GM19452 (cell line): ENCODE data around the gene RETREG1.
"Not testable (repeated sequence)": the region's sequence is repeated elsewhere in the genome, so short reads cannot be mapped to it uniquely, and the experiment has no call there.

Experiments
- ATAC-seq: cut with Tn5 transposase; IDR thresholded peaks from one replicate; pipeline ENCODE4 v1.9.1; 2021; ENCODE audit not compliant: unreplicated experiment

Gene RETREG1, protein sequence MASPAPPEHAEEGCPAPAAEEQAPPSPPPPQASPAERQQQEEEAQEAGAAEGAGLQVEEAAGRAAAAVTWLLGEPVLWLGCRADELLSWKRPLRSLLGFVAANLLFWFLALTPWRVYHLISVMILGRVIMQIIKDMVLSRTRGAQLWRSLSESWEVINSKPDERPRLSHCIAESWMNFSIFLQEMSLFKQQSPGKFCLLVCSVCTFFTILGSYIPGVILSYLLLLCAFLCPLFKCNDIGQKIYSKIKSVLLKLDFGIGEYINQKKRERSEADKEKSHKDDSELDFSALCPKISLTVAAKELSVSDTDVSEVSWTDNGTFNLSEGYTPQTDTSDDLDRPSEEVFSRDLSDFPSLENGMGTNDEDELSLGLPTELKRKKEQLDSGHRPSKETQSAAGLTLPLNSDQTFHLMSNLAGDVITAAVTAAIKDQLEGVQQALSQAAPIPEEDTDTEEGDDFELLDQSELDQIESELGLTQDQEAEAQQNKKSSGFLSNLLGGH

DNA sequence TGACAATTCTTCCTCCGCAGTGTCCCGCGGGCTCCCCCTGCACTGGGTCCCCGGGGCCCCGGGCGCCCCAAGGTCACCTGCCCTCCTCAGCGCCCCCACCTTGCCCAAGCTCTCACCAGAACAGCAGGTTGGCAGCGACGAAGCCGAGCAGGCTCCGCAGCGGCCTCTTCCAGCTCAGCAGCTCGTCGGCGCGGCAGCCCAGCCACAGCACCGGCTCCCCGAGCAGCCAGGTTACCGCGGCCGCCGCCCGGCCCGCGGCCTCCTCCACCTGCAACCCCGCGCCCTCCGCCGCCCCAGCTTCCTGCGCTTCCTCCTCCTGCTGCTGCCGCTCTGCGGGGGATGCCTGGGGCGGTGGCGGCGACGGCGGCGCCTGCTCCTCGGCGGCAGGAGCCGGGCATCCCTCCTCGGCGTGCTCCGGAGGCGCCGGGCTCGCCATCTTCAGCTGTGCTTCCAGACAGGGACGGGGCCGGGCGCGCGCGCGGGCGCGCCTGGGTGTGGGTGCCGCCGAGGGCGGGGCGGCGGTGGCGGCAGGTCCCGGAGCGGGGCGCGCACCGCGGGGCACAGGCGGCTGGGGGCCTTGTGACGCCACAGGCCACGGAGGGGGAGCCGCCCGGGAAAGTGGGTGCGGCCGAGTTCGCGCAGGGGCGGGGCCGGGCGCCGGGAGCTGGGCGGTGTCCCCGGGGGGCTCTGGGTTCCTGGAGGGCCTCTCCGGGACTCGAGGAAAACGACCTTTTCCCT is at the start of gene RETREG1:
TSS of gene RETREG1 (minus strand) at position 462 of the 738 bp plus-strand sequence. CDS start at position 436, 26 bp downstream.
- peak; percentile 57 for ATAC-seq

DNA sequence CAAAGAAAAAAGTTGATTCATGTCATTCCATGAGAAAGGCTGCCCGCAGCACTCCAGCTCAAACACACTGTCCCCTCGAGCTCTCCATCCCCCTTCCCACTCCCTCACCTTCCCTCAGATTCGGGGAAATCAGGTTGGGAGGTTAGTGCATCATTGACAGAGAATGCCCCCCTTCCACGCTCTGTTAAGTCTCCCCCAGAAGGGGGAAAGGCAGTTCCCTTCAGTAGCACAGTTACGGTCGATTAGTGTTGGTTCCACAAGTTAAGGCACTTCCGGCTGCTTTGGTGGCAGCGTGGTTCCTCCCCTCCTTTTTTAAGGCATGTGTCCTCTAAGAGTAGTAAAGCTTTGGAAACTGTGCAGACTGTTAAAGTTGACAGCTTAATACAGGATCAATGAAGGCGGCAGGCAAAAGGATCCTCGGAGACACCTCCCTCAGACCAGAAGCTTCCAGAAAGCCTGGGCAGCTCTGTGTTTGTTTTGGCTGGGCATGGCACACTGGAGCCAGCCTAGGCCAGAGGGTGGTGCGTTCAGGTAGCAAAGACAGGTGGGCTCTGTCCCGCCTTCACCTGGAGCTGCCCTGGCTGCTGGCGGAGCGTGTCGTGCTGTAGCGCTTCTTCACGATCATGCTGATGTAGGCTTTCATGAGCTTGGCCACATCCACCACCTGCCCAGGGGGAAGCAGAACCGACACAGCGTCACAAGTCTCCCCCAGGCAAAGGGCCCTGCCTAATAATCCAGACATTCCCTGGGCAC is 49.5 kb upstream of the RETREG1 start:
- no peak for ATAC-seq

DNA sequence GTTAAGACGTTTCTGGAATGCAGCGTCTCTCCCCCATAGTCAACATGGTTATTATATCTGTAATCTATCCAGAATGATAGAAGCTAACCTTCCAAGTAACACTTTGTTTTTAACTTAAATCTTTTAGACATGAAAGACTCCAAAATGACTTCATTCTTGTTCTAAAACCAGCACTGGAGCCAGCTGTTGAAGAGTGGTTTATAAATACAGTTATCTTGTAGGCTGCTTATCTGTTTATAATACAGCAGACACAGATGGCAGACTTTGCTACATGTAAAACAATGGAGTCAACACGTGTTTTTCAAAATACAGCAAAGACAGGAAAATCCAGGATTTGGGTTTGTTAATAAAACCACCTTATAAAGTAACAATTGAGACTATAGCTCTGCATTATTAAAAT is 48.8 kb upstream of the RETREG1 start:
- ATAC-seq: no peak

DNA sequence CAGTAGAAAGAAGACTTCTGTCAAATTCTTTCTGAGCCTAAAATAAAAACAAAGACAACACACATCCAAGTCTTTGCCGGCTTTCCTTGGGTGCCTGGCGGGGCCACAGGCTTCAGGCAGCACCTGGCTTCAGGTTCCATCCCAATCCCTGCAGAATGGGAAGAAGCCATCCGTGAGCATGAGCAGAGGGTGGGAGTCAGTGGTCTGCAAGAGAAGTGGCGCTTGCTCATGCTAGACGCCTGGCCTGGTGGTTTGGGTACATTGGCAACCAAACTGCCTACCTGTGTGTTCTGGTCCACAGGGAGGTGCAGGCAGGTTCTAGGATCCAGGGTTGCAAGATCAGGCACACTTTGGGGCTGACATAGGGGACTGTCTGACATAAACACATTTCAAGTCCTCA is 47.6 kb upstream of the RETREG1 start:
- ATAC-seq: no peak

DNA sequence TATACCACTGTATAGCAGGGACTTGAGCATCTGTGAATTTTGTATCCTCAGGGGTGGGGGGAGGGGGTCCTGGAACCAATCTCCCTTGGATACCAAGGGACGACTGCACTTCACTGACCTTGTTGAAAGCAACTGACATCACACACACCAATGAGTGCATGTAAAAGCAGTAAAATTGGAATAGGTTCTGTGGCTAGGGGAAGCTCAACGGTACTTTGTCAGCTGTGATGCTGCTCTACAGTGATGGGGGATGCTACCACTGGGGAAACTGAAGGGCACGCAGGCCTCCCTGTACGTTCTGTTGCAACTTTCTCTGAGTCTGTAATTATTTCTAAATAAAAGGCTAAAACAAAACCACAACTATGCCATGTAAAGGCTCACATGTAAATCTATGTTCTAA is 47.0 kb upstream of the RETREG1 start:
- ATAC-seq: no peak

DNA sequence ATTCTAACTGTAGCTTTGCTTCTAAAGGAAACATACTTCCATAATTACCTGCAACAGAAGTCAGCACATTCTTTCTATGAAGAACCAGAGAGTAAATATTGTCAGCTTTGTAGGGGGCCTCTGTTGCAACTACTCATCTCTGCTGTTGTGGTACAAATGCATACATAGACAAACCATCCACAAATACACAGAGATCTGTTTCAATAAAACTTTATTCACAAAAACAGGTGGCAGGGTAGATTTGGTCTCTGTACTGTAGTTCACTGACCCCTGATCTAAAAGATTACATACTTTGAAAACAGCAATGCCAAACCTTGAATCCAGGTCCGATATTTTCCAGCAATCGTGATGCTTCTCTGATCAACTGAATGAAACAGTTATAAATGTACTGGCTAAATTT is 44.9 kb upstream of the RETREG1 start:
- no peak for ATAC-seq

DNA sequence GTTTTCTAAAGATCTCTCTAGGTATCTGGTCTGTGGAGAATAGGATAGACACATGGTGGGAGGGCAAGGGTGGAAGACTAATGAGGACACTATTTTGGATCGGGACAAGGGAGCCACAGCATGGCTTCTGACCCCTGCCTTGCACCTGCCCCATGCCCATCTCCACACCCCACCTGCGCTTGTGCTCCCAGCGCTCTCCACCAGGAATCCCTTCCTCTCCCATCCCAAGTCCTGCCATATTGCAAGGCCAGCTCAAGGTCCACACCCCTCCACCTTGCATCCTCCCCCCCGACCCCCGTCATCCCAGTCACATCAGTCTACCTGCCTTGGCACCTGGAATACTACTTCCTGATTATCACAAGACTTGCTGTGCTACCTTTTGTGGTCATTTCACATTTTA is 44.2 kb upstream of the RETREG1 start:
- no peak for ATAC-seq

DNA sequence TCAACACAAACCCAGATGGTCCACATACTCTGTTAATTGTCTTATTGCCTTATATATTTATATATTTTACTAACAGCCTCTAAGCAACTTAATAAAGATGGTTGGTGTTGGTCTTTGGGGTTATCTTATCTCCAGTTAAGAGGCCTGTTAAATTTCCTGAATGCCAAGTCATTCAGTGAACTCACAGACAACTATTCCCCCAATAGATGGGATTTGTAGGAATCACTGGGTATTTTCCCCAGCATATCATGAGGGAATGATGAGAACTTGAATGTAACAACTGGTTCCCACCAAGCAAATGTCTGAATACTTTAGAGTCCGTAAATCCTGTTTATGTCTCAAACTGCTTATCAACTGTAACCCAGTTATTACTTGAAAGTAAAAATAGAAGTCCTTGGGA is 42.7 kb upstream of the RETREG1 start:
- no peak for ATAC-seq

DNA sequence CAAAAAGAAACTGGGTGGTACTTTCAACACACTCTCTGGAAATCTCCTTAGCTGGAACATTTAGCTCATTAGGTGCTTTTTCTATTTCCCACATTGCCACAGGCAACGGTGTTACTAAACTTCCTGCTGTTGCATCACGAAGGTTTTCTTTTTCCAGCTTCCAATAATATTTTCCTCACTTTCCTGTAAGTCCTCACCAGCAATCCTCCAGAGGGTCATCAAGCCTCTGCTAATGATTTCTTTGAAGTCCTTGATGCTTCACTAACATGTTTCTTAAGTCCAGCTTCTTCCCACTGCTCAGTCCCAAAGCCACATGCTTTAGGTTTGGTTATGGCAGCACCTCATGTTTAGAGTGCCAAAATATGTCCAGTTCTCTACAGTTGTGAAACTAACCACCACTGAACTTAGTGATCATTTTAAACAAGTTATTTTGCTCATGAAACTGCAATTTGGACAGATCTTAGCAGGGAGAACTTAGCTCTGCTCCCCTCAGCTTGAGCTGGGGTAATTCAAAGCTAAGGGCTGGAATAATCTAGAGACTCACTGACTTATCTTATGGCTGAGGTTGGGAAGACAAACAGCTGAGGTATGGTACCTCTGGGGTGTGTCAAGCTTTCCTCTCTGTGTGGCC is 39.9 kb upstream of the RETREG1 start:
- no peak for ATAC-seq

DNA sequence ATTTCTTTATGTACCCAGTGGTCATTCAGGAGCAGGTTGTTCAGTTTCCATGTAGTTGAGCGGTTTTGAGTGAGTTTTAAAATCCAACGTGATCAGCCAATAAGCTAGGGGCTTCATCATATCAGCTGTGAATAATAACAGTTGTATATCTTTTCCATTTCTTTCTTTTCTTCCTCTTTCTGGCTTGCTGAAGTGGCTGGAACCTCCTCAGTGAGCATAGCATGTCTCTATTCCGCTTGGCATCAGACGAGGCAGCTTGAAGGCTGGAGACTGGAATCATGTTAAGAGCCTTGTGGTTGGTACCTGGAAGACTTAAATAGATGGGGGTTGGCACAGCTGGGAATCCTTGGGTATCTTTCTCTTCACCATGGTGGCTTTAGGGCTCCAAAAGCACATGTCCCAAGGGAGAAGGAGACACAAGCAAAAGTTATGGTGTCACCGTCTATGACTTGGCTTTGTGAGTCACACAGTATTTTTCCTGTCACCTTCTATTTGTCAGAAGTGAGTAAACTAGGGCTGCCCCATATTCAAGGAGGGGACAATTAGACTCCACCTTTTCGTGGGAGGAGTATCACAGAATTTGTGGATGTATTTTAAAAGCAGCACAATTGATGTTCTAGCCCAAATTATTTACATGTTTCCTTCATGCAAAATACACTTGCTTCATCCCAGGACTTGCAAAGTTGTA is 38.0 kb upstream of the RETREG1 start:
- no peak for ATAC-seq

DNA sequence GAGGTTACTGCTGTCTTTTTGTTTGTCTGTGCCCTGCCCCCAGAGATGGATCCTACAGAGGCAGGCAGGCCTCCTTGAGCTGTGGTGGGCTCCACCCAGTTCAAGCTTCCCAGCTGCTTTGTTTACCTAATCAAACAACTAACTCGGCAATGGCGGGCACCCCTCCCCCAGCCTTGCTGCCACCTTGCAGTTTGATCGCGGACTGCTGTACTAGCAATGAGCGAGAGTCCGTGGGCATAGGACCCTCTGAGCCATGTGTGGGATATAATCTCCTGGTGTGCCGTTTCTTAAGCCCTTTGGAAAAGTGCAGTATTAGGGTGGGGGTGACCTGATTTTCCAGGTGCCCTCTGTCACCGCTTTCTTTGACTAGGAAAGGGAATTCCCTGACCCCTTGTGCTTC is 31.9 kb upstream of the RETREG1 start:
- ATAC-seq: not testable (repeated sequence)

DNA sequence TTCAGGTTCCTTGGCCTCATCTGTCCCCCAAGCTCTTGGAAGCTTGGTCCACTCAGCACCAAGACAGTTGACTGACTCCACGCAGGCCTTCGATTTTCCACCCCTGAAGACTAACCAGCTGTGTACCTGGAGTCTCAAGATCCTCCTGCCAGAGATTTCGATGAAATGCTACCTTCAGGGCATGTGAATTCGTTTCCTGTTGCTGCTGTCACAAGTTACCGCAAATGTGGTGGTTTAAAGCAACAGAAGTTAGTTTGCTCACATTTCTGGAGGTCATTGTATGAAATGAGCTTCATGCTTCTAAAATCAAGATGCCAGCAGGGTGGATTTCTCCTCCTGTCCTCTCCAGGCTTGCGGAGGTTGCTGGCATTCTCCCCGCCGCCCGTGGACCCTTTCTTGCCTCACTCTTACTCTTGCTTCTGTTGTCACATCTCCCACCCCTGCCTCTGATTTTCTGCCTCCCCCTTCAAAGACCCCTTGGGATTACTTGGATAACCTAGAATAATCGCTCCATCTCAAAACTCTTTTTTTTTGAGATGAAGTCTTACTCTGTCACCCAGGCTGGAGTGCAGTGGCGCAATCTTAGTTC is 27.6 kb upstream of the RETREG1 start:
- ATAC-seq: no peak

DNA sequence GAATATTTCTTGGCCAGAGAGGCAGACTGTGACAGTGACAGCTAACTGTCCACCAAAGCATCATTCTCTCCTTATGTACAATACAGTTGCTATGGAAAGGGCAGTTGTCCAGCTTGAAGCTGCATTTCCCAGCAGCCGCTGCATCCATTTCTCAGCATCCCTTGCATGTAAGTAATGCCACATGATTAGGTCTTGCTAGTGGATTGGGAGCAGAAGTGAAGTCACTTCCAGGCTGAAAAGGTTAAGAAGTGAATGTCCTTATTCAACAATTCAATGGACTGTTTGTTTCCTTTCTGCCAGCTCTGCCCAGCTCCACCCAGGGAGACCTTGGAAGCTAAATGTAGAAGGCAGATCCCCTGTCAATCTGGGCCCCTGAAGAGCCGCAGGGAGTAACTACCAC is 26.1 kb upstream of the RETREG1 start:
- no peak for ATAC-seq

DNA sequence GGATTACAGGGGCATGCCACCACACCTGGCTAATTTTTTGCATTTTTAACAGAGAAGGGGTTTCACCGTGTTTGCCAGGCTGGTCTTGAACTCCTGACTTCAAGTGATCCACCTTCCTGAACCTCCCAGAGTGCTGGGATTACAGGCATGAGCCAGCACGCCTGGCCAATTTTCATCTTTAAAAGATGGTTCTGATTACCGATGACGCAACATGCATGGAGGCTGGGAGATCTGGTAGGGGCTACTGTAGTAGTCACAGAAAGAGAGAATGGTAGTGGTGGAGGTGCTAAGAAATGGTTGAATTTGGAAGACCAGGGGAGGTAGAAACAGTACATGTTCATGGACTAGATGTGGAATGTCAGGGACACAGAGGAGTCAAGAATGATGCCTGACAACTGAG is 22.4 kb upstream of the RETREG1 start:
- ATAC-seq: no peak

DNA sequence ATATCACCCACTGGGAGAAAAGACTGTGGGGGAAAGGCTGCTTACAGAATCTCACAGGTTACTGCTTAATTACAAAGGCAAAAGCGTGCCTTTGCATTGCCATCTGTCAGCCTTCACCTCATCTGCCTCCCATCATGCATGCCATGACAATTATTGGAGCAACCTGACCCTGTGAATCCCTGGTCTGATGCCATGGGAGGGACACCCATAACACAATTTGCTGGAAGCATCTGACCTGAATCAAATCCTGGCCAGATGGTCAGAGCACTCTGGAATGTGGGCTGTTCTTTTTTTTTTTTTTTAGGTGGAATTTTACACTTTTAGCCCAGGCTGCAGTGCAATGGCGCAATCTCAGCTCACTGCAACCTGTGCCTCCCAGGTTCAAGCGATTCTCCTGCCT is 11.6 kb upstream of the RETREG1 start:
- ATAC-seq: no peak

DNA sequence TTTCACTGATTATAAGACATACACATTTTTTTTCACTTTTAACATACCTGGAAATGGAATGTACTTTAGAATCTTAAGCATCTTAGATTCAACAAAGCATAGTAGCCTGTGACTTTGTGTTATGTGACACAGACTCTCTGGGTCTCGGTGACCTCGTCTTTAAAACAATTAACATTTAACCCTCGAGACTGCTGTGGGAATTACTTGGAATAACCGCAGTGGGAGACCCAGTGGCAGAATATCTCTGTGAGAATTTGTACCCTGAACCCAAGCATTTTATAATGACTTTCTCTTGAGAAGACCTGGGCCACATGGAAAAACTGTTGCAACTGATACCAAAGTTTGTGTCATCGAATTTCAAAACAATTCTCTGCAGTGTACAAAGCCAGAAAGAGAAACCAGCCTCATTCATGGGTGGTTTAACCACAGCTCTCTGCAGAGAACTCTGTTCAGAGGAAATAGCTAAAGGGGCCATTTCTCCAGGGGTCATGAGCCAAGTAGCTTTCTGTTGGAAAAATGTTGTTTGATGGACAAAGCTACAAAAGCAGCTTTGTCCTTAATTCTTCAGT is 10.0 kb upstream of the RETREG1 start:
- peak; percentile 66 for ATAC-seq

DNA sequence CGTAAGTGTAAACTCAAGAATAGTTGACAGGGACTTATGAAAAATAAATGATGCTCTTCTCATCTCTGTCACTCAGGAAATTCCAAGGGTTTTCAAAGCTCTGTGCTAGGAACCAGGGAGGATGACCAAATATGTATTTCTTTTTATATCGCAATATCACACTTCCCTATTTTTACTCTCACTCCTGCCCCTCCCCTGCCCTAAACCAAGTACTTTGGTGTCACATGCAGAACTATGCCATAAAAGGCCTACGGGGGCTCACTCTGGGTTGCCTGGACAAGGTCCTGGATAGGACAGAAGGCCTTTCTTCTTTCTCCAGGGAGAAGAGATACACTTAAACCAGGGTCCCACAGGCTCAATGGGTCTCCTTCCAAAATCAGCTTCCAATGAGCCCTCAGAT is 8.3 kb upstream of the RETREG1 start:
- ATAC-seq: no peak

DNA sequence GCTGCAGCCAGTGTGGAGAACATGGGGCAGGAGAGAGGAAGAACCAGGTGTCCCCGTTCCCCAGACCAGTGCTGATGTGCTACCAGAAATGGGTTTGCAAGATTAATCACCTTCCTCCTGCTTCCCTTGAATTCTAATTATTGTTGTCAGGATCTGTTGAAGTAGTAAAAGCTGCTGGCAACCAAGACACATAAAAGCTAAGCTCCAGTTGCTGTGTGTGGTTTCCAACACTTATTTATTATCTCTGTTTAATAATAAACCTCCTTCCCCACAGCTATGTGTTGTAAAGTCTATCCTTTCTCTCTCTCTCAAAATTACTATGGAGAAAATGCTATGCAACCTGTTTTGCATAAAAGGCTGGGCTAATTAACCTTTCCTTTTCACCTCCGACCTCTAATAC is 2.3 kb upstream of the RETREG1 start:
- no peak for ATAC-seq

DNA sequence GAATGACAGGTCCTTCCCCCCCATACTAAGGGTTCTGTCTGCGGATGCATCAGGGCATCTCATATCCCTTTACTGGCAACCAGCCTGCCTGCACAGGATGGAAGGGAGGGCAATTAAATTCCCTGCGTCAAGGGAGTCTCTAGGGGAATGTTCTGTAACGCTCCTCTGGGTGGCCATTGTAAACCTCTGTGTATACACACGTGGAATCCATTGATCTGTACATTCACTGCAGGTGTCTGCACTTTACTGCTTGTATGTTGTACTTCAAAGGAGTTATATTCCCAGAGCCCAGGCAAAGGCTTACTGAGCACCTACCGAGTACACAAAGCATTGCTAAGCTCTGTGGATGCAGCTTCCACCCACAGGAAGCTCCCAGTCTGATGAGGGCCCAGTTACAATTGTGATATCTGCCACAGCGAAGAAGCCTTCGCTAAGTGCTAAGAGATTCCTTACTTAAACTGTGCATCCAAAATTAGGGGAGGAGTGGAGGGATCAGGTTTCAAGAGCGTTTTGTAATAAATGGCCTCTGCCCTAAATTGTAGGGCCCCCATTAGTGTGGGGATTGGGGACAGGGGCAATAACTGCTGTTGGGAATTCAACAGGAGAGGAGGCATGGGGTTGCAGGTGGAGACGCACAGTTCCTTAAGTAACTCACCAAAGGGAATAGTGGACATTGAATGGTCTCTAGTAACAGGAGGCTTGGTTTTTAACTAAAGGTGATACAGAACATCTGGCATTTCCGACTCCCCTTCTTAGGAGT is 1.5 kb upstream of the RETREG1 start:
- ATAC-seq: no peak
